Chondrocyte (in vitro differentiated cells): ENCODE measurements around the gene IL1RAP. TPM values are rescaled to one million over a fixed set of nuclear protein-coding genes. Genes with fewer than 3 reads are reported as not detected.
"Not testable (repeated sequence)": the region's sequence is repeated elsewhere in the genome, so short reads cannot be mapped to it uniquely, and the experiment has no call there.

Source experiments
- DNase-seq: peaks from one replicate; pipeline ENCODE4 v3.0.0; 2021; ENCODE audit warnings: mixed read lengths, low spot score
- H3K27ac Mint-ChIP-seq: one replicate; pipeline ENCODE4 v1.8.0; 2021; ENCODE audit warnings: mild to moderate bottlenecking, moderate library complexity, mixed read lengths; ENCODE audit not compliant: unreplicated experiment
- H3K27me3 Mint-ChIP-seq: 2 replicates; pipeline ENCODE4 v1.8.0; 2021; ENCODE audit warnings: low read depth, mixed read lengths
- H3K36me3 Mint-ChIP-seq: 2 replicates; pipeline ENCODE4 v1.8.0; 2021; ENCODE audit warnings: low read depth, mixed read lengths
- H3K4me1 Mint-ChIP-seq: 2 replicates; pipeline ENCODE4 v1.8.0; 2021; ENCODE audit warnings: low read depth, mild to moderate bottlenecking, mixed read lengths
- H3K4me3 Mint-ChIP-seq: one replicate; pipeline ENCODE4 v1.8.0; 2021; ENCODE audit warnings: mild to moderate bottlenecking, moderate library complexity, mixed read lengths; ENCODE audit not compliant: unreplicated experiment
- H3K9me3 Mint-ChIP-seq: 2 replicates; pipeline ENCODE4 v1.8.0; 2021; ENCODE audit warnings: low read depth, mixed read lengths
- long read RNA-seq: library from polyadenylated mRNA; stranded (forward); transcript quantifications from one replicate; pipeline ENCODE4 v2.0.0, GENCODE V29; 2021
- total RNA-seq: library from RNA; stranded (reverse); gene quantifications from 3 replicates; pipeline ENCODE4 v1.2.1, GENCODE V29; 2021
- TF ChIP-seq, protein P1 (sequence below): fragments of 200-600 bp; sonication (generic); IDR thresholded peaks from 2 replicates; pipeline ENCODE4 v1.5.0; 2021; ENCODE audit warnings: antibody characterized with exemption, mild to moderate bottlenecking, moderate library complexity

Gene IL1RAP, protein sequence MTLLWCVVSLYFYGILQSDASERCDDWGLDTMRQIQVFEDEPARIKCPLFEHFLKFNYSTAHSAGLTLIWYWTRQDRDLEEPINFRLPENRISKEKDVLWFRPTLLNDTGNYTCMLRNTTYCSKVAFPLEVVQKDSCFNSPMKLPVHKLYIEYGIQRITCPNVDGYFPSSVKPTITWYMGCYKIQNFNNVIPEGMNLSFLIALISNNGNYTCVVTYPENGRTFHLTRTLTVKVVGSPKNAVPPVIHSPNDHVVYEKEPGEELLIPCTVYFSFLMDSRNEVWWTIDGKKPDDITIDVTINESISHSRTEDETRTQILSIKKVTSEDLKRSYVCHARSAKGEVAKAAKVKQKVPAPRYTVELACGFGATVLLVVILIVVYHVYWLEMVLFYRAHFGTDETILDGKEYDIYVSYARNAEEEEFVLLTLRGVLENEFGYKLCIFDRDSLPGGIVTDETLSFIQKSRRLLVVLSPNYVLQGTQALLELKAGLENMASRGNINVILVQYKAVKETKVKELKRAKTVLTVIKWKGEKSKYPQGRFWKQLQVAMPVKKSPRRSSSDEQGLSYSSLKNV
- 30.4 to 41.6 TPM (median 37.1 TPM) in 3 replicates for total RNA-seq
- long read RNA-seq, full-length matches to known transcripts: 10 of 15 reads
- long read RNA-seq, partial matches to known transcripts: 3 of 15 reads
- long read RNA-seq, other reads (novel, unspliced or antisense): 2 of 15 reads

DNA sequence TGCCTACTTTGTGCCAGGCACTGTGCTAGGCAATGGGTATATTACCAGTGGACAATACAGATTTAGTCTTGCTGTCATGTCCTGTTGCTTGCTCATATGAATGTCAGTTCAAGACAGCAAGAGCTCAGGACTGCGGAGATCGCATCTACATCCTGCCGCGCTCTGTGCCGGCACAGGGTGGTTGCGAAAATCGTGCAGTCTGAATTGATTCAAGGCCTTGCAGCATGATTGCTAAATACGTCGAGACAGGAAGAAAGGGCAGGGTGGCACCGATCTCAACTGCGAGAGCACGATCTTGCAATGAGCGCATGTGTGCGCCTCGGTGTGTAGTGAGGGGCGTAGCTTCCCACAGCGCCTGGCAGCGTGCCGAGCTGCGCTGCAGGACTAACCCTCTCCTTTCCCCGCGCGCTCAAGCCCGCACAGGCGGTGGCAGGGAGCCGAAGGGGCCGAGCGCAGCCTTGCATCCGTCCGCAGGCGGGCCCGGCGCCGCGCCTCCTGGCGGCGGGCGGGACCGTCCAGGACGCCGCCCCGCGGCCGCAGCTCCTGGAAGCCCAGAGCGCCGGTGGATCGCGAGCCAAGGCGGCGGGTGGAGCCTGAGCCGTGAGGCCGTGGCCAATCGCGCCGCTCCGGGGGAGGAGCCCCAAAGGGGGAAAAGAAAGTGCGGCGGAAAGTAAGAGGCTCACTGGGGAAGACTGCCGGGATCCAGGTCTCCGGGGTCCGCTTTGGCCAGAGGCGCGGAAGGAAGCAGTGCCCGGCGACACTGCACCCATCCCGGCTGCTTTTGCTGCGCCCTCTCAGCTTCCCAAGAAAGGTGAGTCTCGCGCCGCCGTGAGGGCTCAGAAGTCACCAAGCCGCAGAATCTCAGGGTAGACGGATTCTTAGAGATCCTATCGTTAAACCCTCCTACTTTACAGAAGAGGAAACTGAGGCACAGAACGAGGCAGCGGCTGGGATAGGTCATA lies at the start of gene IL1RAP:
Gene IL1RAP (plus strand): TSS at position 677 of the 962 bp plus-strand sequence. CDS start 50,205 bp downstream, outside the sequence.
- H3K27me3 Mint-ChIP-seq: no peaks in the 10 kb centered on the region
- TF ChIP-seq, protein P1, sequence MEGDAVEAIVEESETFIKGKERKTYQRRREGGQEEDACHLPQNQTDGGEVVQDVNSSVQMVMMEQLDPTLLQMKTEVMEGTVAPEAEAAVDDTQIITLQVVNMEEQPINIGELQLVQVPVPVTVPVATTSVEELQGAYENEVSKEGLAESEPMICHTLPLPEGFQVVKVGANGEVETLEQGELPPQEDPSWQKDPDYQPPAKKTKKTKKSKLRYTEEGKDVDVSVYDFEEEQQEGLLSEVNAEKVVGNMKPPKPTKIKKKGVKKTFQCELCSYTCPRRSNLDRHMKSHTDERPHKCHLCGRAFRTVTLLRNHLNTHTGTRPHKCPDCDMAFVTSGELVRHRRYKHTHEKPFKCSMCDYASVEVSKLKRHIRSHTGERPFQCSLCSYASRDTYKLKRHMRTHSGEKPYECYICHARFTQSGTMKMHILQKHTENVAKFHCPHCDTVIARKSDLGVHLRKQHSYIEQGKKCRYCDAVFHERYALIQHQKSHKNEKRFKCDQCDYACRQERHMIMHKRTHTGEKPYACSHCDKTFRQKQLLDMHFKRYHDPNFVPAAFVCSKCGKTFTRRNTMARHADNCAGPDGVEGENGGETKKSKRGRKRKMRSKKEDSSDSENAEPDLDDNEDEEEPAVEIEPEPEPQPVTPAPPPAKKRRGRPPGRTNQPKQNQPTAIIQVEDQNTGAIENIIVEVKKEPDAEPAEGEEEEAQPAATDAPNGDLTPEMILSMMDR: peak; percentile 88
- no peaks in the 10 kb centered on the region for H3K9me3 Mint-ChIP-seq
- peaks cover 42% of the 10 kb centered on the region for H3K4me1 Mint-ChIP-seq
- H3K27ac Mint-ChIP-seq: peak within 1 kb of the TSS; percentile 86
- DNase-seq: peak; percentile 95
- peaks cover 2% of the 10 kb centered on the region for H3K36me3 Mint-ChIP-seq
- peak within 1 kb of the TSS; percentile 88 for H3K4me3 Mint-ChIP-seq

DNA sequence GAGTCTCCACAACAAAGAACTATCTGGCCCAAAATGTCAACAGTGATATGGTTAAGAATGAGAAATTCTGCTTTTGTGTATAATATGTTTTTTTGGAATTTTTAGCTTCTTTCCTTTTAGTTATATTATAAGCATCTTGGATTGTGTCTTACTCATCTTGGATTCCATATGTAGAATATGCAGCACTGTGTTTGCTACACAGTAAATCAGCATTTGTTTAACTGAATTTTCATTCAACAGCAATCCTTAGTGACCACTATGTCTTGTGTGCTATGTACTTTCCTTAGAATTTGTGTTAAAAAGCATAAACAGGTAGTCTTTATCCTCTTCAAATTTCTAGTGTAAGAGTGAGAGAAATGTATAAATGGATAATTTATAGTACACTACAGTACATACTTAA lies 46.0 kb upstream of the IL1RAP start:
- Mint-ChIP-seq H3K36me3 (peaks cover 7% of the 10 kb centered on the region), H3K9me3 (peaks cover 21% of the 10 kb centered on the region)
- no peak for DNase-seq

DNA sequence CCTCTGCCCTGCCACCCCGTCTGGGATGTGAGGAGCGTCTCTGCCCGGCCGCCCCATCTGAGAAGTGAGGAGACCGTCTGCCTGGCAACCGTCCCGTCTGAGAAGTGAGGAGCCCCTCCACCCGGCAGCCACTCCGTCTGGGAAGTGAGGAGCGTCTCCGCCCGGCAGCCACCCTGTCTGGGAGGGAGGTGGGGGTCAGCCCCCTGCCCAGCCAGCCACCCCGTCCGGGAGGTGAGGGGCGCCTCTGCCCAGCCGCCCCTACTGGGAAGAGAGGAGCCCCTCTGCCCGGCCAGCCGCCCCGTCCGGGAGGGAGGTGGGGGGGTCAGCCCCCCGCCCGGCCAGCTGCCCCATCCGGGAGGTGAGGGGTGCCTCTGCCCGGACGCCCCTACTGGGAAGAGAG lies 40.6 kb upstream of the IL1RAP start:
- H3K27me3 Mint-ChIP-seq, DNase-seq, H3K36me3 Mint-ChIP-seq, H3K4me3 Mint-ChIP-seq, H3K4me1 Mint-ChIP-seq, H3K27ac Mint-ChIP-seq: not testable (repeated sequence)
- H3K9me3 Mint-ChIP-seq: peaks cover 21% of the 10 kb centered on the region

More for the DNA sequence above, 46.0 kb upstream of the IL1RAP start:
- TF ChIP-seq, protein P1: no peak
- Mint-ChIP-seq H3K4me3 (no peak overlapping the region), H3K4me1 (no peaks in the 10 kb centered on the region), H3K27ac (no peak overlapping the region), H3K27me3 (peaks cover 9% of the 10 kb centered on the region)

DNA sequence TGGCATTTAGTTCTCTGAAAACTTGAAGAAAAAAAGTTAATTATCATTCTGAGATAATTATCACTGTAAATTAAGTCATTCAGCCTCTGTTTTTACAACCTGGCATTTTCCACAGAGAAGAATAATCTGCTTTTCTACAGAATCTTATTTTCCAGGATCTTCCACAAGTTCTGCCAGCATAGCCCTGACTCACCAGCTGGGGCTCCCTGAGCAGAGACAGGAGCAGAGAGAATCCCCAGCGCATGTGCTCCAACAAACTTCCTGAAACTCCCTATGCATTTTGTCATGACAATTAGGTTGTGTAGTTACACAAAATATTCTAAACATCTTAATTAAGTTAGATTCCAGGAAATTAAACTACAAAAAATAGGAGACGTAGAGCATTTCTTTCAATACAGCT lies 32.1 kb upstream of the IL1RAP start:
- Mint-ChIP-seq H3K27ac (no peak overlapping the region), H3K4me3 (no peak overlapping the region), H3K4me1 (no peaks in the 10 kb centered on the region), H3K9me3 (no peaks in the 10 kb centered on the region), H3K27me3 (no peaks in the 10 kb centered on the region), H3K36me3 (no peaks in the 10 kb centered on the region)
- TF ChIP-seq, protein P1: no peak
- DNase-seq: no peak

DNA sequence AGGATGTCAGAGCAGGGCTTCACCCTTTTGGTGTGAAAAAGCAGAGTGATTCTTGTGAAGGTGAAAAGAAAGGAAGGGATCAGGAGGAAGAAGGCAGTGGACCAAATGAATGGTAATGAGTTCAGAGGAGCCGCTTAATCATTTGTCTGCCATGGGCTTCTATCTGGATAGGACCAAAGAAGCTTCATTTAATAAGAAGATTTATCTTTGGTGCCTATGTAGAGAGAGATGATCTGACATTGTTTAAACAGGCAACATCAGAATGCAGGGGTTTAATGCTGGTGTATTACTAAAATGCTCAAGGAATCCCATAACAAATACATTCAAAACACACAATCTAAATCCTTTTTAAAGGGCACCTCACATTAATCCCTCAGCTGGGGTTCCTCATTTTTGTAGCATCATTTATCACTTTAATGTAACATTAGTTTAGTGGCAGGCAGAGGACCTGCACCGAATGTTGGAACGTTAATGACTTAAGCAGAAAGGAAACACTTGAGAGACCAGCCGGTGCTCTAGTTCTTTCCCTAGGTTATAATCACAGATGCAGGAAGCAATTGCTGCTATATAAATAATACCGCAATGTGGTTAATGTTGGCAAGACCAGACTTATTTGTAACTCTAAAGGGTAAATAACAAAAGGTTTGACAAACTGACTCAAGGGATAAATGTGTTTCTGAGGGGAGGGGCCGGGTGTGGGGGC lies 27.9 kb upstream of the IL1RAP start:
- no peak overlapping the region for H3K4me3 Mint-ChIP-seq
- H3K27ac Mint-ChIP-seq: no peak overlapping the region
- H3K27me3 Mint-ChIP-seq: peaks cover 18% of the 10 kb centered on the region
- H3K4me1 Mint-ChIP-seq: no peaks in the 10 kb centered on the region
- no peaks in the 10 kb centered on the region for H3K9me3 Mint-ChIP-seq
- TF ChIP-seq, protein P1: no peak
- DNase-seq: no peak
- H3K36me3 Mint-ChIP-seq: no peaks in the 10 kb centered on the region
